Kidney (tissue), 14 donors: ENCODE results near the gene NPVF. TPM values are rescaled to one million over a fixed set of nuclear protein-coding genes. Genes with fewer than 3 reads are reported as not detected.

Source experiments
- DNase-seq, 5 donors: peaks; one replicate each; pipeline ENCODE4 v3.0.0-alpha.2; 2013 to 2020
- FAIRE-seq: peaks from 2 replicates; lab custom pipeline; 2012; peaks lifted over from hg19 to GRCh38; lab: Jason Lieb, UNC
- H3K27ac ChIP-seq, 2 donors: one replicate each; pipeline ENCODE4 v1.7.0; 2013; ENCODE audit warnings: low read depth in 2 of 2, low read length in 2 of 2, inconsistent platforms in 1 of 2
- H3K27me3 ChIP-seq: one replicate; pipeline ENCODE4 v1.7.1; 2013; ENCODE audit warnings: low read length, inconsistent platforms; ENCODE audit not compliant: control insufficient read depth, insufficient read depth
- H3K36me3 ChIP-seq, 3 donors: one replicate each; pipeline versions ENCODE4 v1.7.0 to v1.7.1; 2013; ENCODE audit warnings: low read length in 3 of 3, control low read depth in 1 of 3, inconsistent platforms in 1 of 3; ENCODE audit not compliant: insufficient read depth in 3 of 3, control insufficient read depth in 2 of 3
- H3K4me1 ChIP-seq, 3 donors: one replicate each; pipeline versions ENCODE4 v1.7.0 to v1.7.1; 2013; ENCODE audit warnings: low read length in 3 of 3, inconsistent platforms in 1 of 3, low read depth in 1 of 3; ENCODE audit not compliant: control insufficient read depth in 2 of 3, insufficient read depth in 2 of 3
- H3K4me3 ChIP-seq, 3 donors: one replicate each; pipeline versions ENCODE4 v1.7.0 to v1.8.1; 2013; ENCODE audit warnings: low read length in 3 of 3, control low read depth in 1 of 3, inconsistent platforms in 1 of 3
- H3K9ac ChIP-seq, 3 donors: one replicate each; pipeline versions ENCODE4 v1.7.0 to v1.7.1; 2013; ENCODE audit warnings: low read length in 3 of 3, control low read depth in 1 of 3, inconsistent platforms in 1 of 3
- H3K9me3 ChIP-seq, 3 donors: one replicate each; pipeline versions ENCODE4 v1.7.0 to v1.7.1; 2013; ENCODE audit warnings: low read length in 3 of 3, control low read depth in 1 of 3, inconsistent platforms in 1 of 3; ENCODE audit not compliant: control insufficient read depth in 2 of 3, insufficient read depth in 1 of 3
- intact Hi-C: fragments of 100-400 bp; cut with DNase I; formaldehyde crosslinking; loops from one replicate; pipeline ENCODE4 v1.11.1; 2022
- polyA plus RNA-seq: library from polyadenylated mRNA; stranded (reverse); fragments of 350-450 nt; fragmentation: Illumina TruSeq; extraction: RNeasy Lipid Tissue Mini Kit (QIAGEN cat#74804); gene quantifications from one replicate; pipeline ENCODE4 v1.2.3, GENCODE V29; 2014; ENCODE audit warnings: low read depth, low replicate concordance; ENCODE audit not compliant: insufficient read depth
- total RNA-seq: library from RNA; stranded (reverse); fragmentation: NEBNext Ultra II Directional; extraction: Animal tissue kit (Norgen Biotek cat#: 25700); gene quantifications from one replicate; pipeline ENCODE4 v1.2.1, GENCODE V29; 2021
- TF ChIP-seq, protein P1 (sequence below): IDR thresholded peaks from 3 replicates; pipeline ENCODE4 v1.5.1; 2012; ENCODE audit warnings: mild to moderate bottlenecking, moderate library complexity, borderline replicate concordance; ENCODE audit not compliant: insufficient read depth; ENCODE audit errors: extremely low read depth
- donor health status: control.
- donor health status: control.
- donor health status: control.
- donor health status: control.
- donor health status: control.
- donor health status: DM: yes; HTN: yes; CAD: no.
- donor health status: Normal renal cell carcinoma (clear cell type).

Gene NPVF
- total and polyA plus RNA-seq, 2 donors from 2014 or later, result not detected

DNA sequence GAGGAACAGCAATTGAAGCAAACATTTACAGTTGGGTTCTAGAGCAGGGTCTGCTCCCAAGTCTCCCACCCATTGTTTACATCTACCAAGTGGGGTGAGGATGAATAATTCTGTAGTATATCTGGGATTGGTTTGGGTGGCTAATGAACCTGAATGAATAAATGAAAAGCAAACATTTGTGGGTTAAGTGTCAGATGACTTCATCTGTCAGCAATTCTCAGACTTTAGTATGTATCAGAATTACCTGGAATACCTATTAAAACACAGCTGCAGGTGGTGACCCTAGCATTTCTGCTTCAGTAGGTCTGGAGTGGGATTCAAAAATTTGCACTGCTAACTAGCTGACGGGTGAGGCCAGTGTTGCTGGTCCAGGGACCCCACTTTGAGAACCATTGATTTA is 18.0 kb upstream of the NPVF start:
- TF ChIP-seq, protein P1, sequence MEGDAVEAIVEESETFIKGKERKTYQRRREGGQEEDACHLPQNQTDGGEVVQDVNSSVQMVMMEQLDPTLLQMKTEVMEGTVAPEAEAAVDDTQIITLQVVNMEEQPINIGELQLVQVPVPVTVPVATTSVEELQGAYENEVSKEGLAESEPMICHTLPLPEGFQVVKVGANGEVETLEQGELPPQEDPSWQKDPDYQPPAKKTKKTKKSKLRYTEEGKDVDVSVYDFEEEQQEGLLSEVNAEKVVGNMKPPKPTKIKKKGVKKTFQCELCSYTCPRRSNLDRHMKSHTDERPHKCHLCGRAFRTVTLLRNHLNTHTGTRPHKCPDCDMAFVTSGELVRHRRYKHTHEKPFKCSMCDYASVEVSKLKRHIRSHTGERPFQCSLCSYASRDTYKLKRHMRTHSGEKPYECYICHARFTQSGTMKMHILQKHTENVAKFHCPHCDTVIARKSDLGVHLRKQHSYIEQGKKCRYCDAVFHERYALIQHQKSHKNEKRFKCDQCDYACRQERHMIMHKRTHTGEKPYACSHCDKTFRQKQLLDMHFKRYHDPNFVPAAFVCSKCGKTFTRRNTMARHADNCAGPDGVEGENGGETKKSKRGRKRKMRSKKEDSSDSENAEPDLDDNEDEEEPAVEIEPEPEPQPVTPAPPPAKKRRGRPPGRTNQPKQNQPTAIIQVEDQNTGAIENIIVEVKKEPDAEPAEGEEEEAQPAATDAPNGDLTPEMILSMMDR, result no peak
- Histone ChIP-seq H3K4me1 (no peaks in the 10 kb centered on the region), H3K36me3 (no peaks in the 10 kb centered on the region), H3K9ac (no peak overlapping the region), H3K4me3 (no peak overlapping the region), H3K27ac (no peak overlapping the region), H3K9me3 (peaks cover 0 to 5% (median 0%) of the 10 kb centered on the region in 3 donors), H3K27me3 (no peaks in the 10 kb centered on the region)
- intact Hi-C loops, result no loop called here
- FAIRE-seq (no peak), DNase-seq (peak in 2 of 5 donors; percentile 44 to 59)

DNA sequence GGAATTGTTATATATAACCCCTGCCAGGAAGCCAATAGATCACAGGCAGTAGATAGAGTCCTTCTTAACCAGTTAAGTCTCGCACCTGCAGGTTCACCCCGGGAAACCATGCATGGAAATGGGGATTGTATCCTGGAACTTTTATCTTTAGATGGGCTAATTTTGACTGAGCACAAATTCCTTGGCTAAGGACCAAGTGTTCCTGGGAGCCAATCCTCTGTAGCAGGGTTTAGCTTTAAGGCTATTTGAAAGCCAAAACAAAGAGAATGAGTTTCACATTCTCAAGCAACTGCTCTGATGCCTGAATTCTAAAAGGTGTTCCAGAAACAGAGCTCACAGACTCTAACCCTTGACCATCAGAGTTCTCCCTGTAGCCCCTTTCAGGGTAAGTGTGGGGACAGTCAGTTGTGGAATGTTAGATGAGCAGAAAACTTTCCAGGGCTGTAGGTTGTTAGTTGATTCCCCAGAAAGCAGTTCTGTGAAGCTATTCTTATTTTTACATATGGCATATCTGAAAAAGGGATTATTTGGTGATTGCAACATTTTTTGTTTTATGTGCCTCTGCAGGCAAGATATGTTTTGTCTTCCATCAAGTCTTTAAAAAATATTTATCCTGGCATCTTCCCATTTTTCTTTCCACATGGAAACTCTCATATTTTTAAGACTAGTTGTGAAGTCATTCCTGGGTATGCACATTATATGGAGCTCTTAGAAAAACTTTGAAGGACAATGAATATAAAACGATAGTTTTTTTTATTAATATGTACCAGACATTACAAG is 16.2 kb upstream of the NPVF start:
- TF ChIP-seq, protein P1, result no peak
- intact Hi-C loops, result no loop called here
- DNase-seq (peak in 2 of 5 donors; percentile 53 to 73), FAIRE-seq (no peak)
- Histone ChIP-seq H3K4me3 (no peak overlapping the region), H3K27ac (no peak overlapping the region), H3K9ac (no peak overlapping the region), H3K36me3 (no peaks in the 10 kb centered on the region), H3K27me3 (no peaks in the 10 kb centered on the region), H3K4me1 (no peaks in the 10 kb centered on the region), H3K9me3 (peaks cover 0 to 5% (median 0%) of the 10 kb centered on the region in 3 donors)

GRCh38 chr7:25242678-25243077 is 14.4 kb upstream of the NPVF start:
- intact Hi-C loops, result no loop called here
- Histone ChIP-seq H3K27ac (no peak overlapping the region), H3K9me3 (no peaks in the 10 kb centered on the region), H3K9ac (no peak overlapping the region), H3K36me3 (no peaks in the 10 kb centered on the region), H3K4me1 (no peaks in the 10 kb centered on the region), H3K4me3 (no peak overlapping the region), H3K27me3 (no peaks in the 10 kb centered on the region)
- FAIRE-seq (no peak), DNase-seq (no peak)
- TF ChIP-seq, protein P1, result no peak
